Muscle of leg (tissue), 9 donors: ENCODE data around the gene ZZZ3. TPM values are rescaled to one million over a fixed set of nuclear protein-coding genes. Genes with fewer than 3 reads are reported as not detected.

Experiments
- polyA plus RNA-seq, 8 donors: library from polyadenylated mRNA; unstranded; fragments of 120-200 nt; gene quantifications; one replicate each; pipeline versions ENCODE4 v1.2.1 to v1.2.3, GENCODE V29; 2013; ENCODE audit warnings: inconsistent platforms in 1 of 8, low replicate concordance in 1 of 8; ENCODE audit not compliant: insufficient read length in 8 of 8, insufficient read depth in 1 of 8
- total RNA-seq: library from RNA; stranded (reverse); fragments of 120-200 nt; gene quantifications from one replicate; pipeline ENCODE4 v1.2.4, GENCODE V29; 2013

ZZZ3 gene
- total and polyA plus RNA-seq, 9 donors = 23.5 to 56.8 (median 30.8) TPM

Other genes with a start within 250 kb of the ZZZ3 start
- gene USP33, start 77.2 kb upstream of the ZZZ3 start, total RNA-seq = 47.2 TPM
- 10 to 100 TPM; 27.4 to 41.1 (median 31.7) TPM for gene USP33, start 77.2 kb upstream of the ZZZ3 start, polyA plus RNA-seq
- gene MIGA1, start 97.0 kb upstream of the ZZZ3 start, total RNA-seq = 16.9 TPM
- 10 to 100 TPM in 2 of 8 donors, 1 to 10 TPM in 6; 7.1 to 10.9 (median 8.9) TPM for gene MIGA1, start 97.0 kb upstream of the ZZZ3 start, polyA plus RNA-seq
- gene NEXN, start 206.0 kb upstream of the ZZZ3 start, total RNA-seq = 57.9 TPM
- 100 to 1,000 TPM; 118 to 291 (median 224) TPM for gene NEXN, start 206.0 kb upstream of the ZZZ3 start, polyA plus RNA-seq